Measurements from ENCODE around the gene BCR. TPM values are rescaled to one million over a fixed set of nuclear protein-coding genes. Genes with fewer than 3 reads are reported as not detected.

BCR gene
- total RNA-seq, 1 donor: 28.6 TPM

GRCh38 chr22:23180893-23181720, 798 bp downstream of the BCR start:
- peak; percentile 90 for DNase-seq (ENCODE audit: insufficient read length, low spot score, missing footprints)
- peaks cover 45% of the 10 kb centered on the region for H3K4me1 ChIP-seq (ENCODE audit: insufficient read depth, low read length)
- peaks cover 48% of the 10 kb centered on the region for H3K79me2 ChIP-seq (ENCODE audit: insufficient read depth, low read length)
- no peak for TF ChIP-seq CTCF (IDR thresholded peaks at IDR 0.05; ENCODE audit: extremely low read depth, low read depth, low read length)
- no peaks in the 10 kb centered on the region for H3K27me3 ChIP-seq (ENCODE audit: insufficient read depth, low read length)
- peaks cover 6% of the 10 kb centered on the region for H3K9me3 ChIP-seq (ENCODE audit: low read depth, low read length)
- no peak overlapping the region for H3K27ac ChIP-seq (ENCODE audit: low read depth, low read length)
- H3K4me2 ChIP-seq (ENCODE audit: insufficient read depth, low read length): peak overlapping the region; percentile 83
- H2AFZ ChIP-seq (ENCODE audit: low read length): peak overlapping the region; percentile 72
- H3K4me3 ChIP-seq (ENCODE audit: insufficient read depth, low read length): peak overlapping the region; percentile 77
- peaks cover 4% of the 10 kb centered on the region for H3K36me3 ChIP-seq (ENCODE audit: insufficient read depth, low read length)
- H4K20me1 ChIP-seq (ENCODE audit: insufficient read depth, low read length): peaks cover 42% of the 10 kb centered on the region

GRCh38 chr22:23181721-23182308, 1.5 kb downstream of the BCR start:
- H3K36me3 ChIP-seq (ENCODE audit: insufficient read depth, low read length): peaks cover 4% of the 10 kb centered on the region
- peak; percentile 72 for DNase-seq (ENCODE audit: insufficient read length, low spot score, missing footprints)
- H2AFZ ChIP-seq (ENCODE audit: low read length): no peak overlapping the region
- peak overlapping the region; percentile 83 for H3K4me2 ChIP-seq (ENCODE audit: insufficient read depth, low read length)
- H3K4me1 ChIP-seq (ENCODE audit: insufficient read depth, low read length): peaks cover 45% of the 10 kb centered on the region
- H4K20me1 ChIP-seq (ENCODE audit: insufficient read depth, low read length): peaks cover 47% of the 10 kb centered on the region
- H3K79me2 ChIP-seq (ENCODE audit: insufficient read depth, low read length): peaks cover 55% of the 10 kb centered on the region
- H3K27ac ChIP-seq (ENCODE audit: low read depth, low read length): no peak overlapping the region
- no peak for TF ChIP-seq CTCF (IDR thresholded peaks at IDR 0.05; ENCODE audit: extremely low read depth, low read depth, low read length)
- peak overlapping the region; percentile 77 for H3K4me3 ChIP-seq (ENCODE audit: insufficient read depth, low read length)
- no peaks in the 10 kb centered on the region for H3K27me3 ChIP-seq (ENCODE audit: insufficient read depth, low read length)
- peaks cover under 1% of the 10 kb centered on the region for H3K9me3 ChIP-seq (ENCODE audit: low read depth, low read length)

- H3K4me3 ChIP-seq (ENCODE audit: insufficient read depth, low read length): peak overlapping the region; percentile 77
- no peak for TF ChIP-seq CTCF (IDR thresholded peaks at IDR 0.05; ENCODE audit: extremely low read depth, low read depth, low read length)
- peaks cover 4% of the 10 kb centered on the region for H3K36me3 ChIP-seq (ENCODE audit: insufficient read depth, low read length)
- H3K27me3 ChIP-seq (ENCODE audit: insufficient read depth, low read length): no peaks in the 10 kb centered on the region
- peaks cover 47% of the 10 kb centered on the region for H4K20me1 ChIP-seq (ENCODE audit: insufficient read depth, low read length)
- peaks cover 60% of the 10 kb centered on the region for H3K79me2 ChIP-seq (ENCODE audit: insufficient read depth, low read length)
- no peak overlapping the region for H2AFZ ChIP-seq (ENCODE audit: low read length)
- no peaks in the 10 kb centered on the region for H3K9me3 ChIP-seq (ENCODE audit: low read depth, low read length)
- H3K4me2 ChIP-seq (ENCODE audit: insufficient read depth, low read length): peak overlapping the region; percentile 83
- H3K27ac ChIP-seq (ENCODE audit: low read depth, low read length): no peak overlapping the region
- peak; percentile 90 for DNase-seq (ENCODE audit: insufficient read length, low spot score, missing footprints)
- peaks cover 47% of the 10 kb centered on the region for H3K4me1 ChIP-seq (ENCODE audit: insufficient read depth, low read length)
These were observed 2.2 kb downstream of the BCR start for GRCh38 chr22:23182309-23183060.

All from osteoblast (primary cell).